Mesothelial cell of epicardium (in vitro differentiated cells): Measurements from ENCODE around the gene FRY. TPM values are rescaled to one million over a fixed set of nuclear protein-coding genes. Genes with fewer than 3 reads are reported as not detected.

Experiments
- DNase-seq, 2 experiments: peaks; one replicate each; pipeline ENCODE4 v3.0.0; 2021; ENCODE audit warnings: low spot score in 2 of 2; ENCODE audit not compliant: unreplicated experiment in 2 of 2
- H3K27ac Mint-ChIP-seq: 2 replicates; pipeline ENCODE4 v1.8.0; 2021; ENCODE audit warnings: mixed read lengths
- H3K27me3 Mint-ChIP-seq: 2 replicates; pipeline ENCODE4 v1.8.0; 2021; ENCODE audit warnings: low read depth, mixed read lengths
- H3K36me3 Mint-ChIP-seq: 2 replicates; pipeline ENCODE4 v1.8.0; 2021; ENCODE audit warnings: mixed read lengths
- H3K4me1 Mint-ChIP-seq: 2 replicates; pipeline ENCODE4 v1.8.0; 2021; ENCODE audit warnings: mixed read lengths
- H3K4me3 Mint-ChIP-seq: 2 replicates; pipeline ENCODE4 v1.8.0; 2021; ENCODE audit warnings: mild to moderate bottlenecking, moderate library complexity, mixed read lengths
- H3K9me3 Mint-ChIP-seq: 2 replicates; pipeline ENCODE4 v1.8.0; 2021; ENCODE audit warnings: mixed read lengths
- total RNA-seq: library from RNA; stranded (reverse); gene quantifications from 3 replicates; pipeline ENCODE4 v1.2.1, GENCODE V29; 2021
- TF ChIP-seq, protein P1 (sequence below): fragments of 200-600 bp; sonication (generic); IDR thresholded peaks from one replicate; pipeline ENCODE4 v1.5.0; 2021; ENCODE audit warnings: antibody characterized with exemption; ENCODE audit not compliant: unreplicated experiment

The FRY gene
- total RNA-seq, 1 donor from 2014 or later = 18.1 TPM

DNA sequence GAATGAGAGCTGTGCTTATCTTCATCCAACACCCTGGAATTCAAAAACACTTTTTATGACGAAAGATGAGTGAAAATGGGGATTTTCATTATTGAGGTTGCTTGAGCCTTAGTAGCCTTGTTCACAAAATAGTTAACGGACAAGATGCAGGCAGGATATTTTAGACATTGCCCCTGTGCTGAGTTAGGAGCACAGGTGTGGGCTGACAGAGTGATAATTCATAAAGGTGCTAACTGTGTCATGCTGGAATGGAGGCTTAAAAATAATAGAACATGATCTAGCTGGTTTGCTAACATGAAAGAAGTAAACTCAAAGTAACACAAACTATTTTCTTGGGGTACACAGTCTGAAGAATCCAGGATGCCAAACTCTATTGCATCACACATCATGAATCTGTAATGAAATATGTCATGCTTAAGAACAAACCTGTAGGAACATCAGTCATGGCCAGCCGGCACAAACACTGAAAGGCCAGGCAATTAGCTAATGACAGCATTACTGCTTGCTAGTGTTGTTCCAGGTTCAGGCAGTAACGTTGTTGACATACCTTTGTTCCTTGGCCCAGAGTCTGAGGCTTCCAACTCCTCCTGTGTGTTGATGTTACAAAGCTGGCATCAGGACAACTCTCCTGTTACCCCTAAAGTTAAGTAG is 55.3 kb downstream of the FRY start:
- Mint-ChIP-seq H3K27me3 (no peaks in the 10 kb centered on the region), H3K4me3 (no peak overlapping the region), H3K27ac (no peak overlapping the region), H3K36me3 (no peaks in the 10 kb centered on the region), H3K9me3 (no peaks in the 10 kb centered on the region), H3K4me1 (peaks cover 19% of the 10 kb centered on the region)
- TF ChIP-seq, protein P1, sequence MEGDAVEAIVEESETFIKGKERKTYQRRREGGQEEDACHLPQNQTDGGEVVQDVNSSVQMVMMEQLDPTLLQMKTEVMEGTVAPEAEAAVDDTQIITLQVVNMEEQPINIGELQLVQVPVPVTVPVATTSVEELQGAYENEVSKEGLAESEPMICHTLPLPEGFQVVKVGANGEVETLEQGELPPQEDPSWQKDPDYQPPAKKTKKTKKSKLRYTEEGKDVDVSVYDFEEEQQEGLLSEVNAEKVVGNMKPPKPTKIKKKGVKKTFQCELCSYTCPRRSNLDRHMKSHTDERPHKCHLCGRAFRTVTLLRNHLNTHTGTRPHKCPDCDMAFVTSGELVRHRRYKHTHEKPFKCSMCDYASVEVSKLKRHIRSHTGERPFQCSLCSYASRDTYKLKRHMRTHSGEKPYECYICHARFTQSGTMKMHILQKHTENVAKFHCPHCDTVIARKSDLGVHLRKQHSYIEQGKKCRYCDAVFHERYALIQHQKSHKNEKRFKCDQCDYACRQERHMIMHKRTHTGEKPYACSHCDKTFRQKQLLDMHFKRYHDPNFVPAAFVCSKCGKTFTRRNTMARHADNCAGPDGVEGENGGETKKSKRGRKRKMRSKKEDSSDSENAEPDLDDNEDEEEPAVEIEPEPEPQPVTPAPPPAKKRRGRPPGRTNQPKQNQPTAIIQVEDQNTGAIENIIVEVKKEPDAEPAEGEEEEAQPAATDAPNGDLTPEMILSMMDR = no peak
- no peak for DNase-seq

DNA sequence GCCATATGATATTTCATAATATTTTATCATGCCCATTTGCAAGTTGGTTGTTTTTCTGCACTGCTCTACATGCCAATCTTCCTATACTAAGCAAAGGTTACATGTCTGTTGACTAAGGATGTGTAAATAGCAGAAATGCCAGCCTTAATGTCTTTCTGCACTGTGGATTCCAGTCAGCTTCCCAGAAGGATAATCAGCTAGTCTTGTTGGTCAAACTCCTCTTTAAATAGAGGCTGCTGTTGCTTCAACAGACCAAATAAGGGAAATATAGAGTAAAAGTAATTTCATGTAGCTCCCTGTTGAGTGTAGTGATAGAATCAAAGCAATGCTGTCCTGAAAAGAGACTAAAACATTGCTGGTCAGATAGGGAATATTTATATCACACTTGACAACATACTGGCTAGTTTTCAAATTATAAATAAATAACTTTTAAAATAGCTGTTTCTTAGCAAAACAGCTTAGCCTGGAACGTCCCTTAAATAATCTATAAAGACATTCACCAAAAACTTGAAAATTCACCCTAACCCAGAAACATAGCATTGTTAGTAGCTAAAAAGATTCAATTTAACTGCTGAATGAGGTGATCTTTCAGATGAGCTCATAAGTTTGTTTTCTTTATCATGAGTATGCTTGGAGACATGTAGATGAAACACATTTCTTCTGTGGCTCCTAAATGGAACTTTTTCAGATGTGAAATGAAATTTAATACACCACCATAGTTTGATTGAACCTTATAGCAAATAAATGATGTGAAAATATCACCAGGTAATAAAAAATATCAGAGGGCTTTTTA is 56.6 kb downstream of the FRY start:
- no peaks in the 10 kb centered on the region for H3K27me3 Mint-ChIP-seq
- DNase-seq = no peak
- H3K27ac Mint-ChIP-seq = peak overlapping the region; percentile 37
- H3K4me3 Mint-ChIP-seq = no peak overlapping the region
- TF ChIP-seq, protein P1 = no peak
- no peaks in the 10 kb centered on the region for H3K36me3 Mint-ChIP-seq
- peaks cover 19% of the 10 kb centered on the region for H3K4me1 Mint-ChIP-seq
- no peaks in the 10 kb centered on the region for H3K9me3 Mint-ChIP-seq

DNA sequence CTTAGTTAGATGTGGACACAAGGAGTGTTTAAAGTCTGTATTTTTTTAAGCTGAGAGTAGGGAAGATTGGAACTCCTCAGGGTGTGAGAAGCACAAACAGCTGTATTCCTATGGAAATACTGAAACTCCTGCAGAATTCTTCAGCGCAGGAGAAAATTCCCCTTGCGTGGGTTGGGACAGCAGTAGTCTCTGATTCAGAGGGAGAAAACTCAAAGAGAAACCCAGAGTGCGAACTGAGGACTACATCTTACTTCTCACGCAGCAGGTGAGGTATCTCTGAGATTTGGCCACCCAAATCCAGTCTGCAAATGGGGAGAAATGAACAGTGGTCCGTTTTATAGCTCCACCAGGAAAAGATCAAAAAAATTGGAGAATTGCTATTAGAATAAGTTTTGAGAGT is 60.9 kb downstream of the FRY start:
- DNase-seq = no peak
- TF ChIP-seq, protein P1 = no peak
- no peaks in the 10 kb centered on the region for H3K27me3 Mint-ChIP-seq
- H3K9me3 Mint-ChIP-seq = peaks cover 4% of the 10 kb centered on the region
- no peak overlapping the region for H3K27ac Mint-ChIP-seq
- peaks cover 6% of the 10 kb centered on the region for H3K4me1 Mint-ChIP-seq
- no peak overlapping the region for H3K4me3 Mint-ChIP-seq
- H3K36me3 Mint-ChIP-seq = no peaks in the 10 kb centered on the region

- no peak overlapping the region for H3K4me3 Mint-ChIP-seq
- DNase-seq = no peak
- H3K27ac Mint-ChIP-seq = no peak overlapping the region
- peaks cover 2% of the 10 kb centered on the region for H3K4me1 Mint-ChIP-seq
- TF ChIP-seq, protein P1 = no peak
- H3K9me3 Mint-ChIP-seq = peaks cover 4% of the 10 kb centered on the region
- no peaks in the 10 kb centered on the region for H3K27me3 Mint-ChIP-seq
- H3K36me3 Mint-ChIP-seq = no peaks in the 10 kb centered on the region
These were observed 61.4 kb downstream of the FRY start for GRCh38 chr13:32093006-32093405.

- Mint-ChIP-seq H3K4me3 (no peak overlapping the region), H3K27me3 (no peaks in the 10 kb centered on the region), H3K9me3 (peaks cover 4% of the 10 kb centered on the region), H3K27ac (no peak overlapping the region), H3K4me1 (no peaks in the 10 kb centered on the region), H3K36me3 (peaks cover 10% of the 10 kb centered on the region)
- TF ChIP-seq, protein P1 = no peak
- no peak for DNase-seq
These were observed 66.7 kb downstream of the FRY start for GRCh38 chr13:32098272-32098671.
